HG02678 (cell line): ENCODE measurements around the gene ABCB8.
"Not testable (repeated sequence)": the region's sequence is repeated elsewhere in the genome, so short reads cannot be mapped to it uniquely, and the experiment has no call there.

Source experiments
- ATAC-seq: cut with Tn5 transposase; IDR thresholded peaks from one replicate; pipeline ENCODE4 v1.9.1; 2021; ENCODE audit warnings: mild to moderate bottlenecking, moderate library complexity; ENCODE audit not compliant: unreplicated experiment

ABCB8 gene

GRCh38 chr7:151034312-151035025 is 6.2 kb downstream of the ABCB8 start:
- no peak for ATAC-seq

GRCh38 chr7:151035026-151035717 is 6.9 kb downstream of the ABCB8 start:
- ATAC-seq = no peak

- no peak for ATAC-seq
Measured at GRCh38 chr7:151035902-151036301, 7.7 kb downstream of the ABCB8 start.

GRCh38 chr7:151038951-151039849 is 10.9 kb downstream of the ABCB8 start:
- no peak for ATAC-seq

GRCh38 chr7:151039850-151040548 is 11.7 kb downstream of the ABCB8 start:
- ATAC-seq = no peak

- no peak for ATAC-seq
Measured at GRCh38 chr7:151040616-151041375, 12.5 kb downstream of the ABCB8 start.

GRCh38 chr7:151043449-151043848 is 15.2 kb downstream of the ABCB8 start:
- ATAC-seq = not testable (repeated sequence)

- no peak for ATAC-seq
Measured at GRCh38 chr7:151043959-151044358, 15.7 kb downstream of the ABCB8 start.

- no peak for ATAC-seq
Measured at GRCh38 chr7:151045262-151045661, 17.0 kb downstream of the ABCB8 start.

- no peak for ATAC-seq
Measured at GRCh38 chr7:151045967-151046366, 17.7 kb downstream of the ABCB8 start.

- no peak for ATAC-seq
Measured at GRCh38 chr7:151046603-151047573, 18.6 kb downstream of the ABCB8 start.

- ATAC-seq = no peak
Measured at GRCh38 chr7:151047976-151048815, 19.9 kb downstream of the ABCB8 start, which contains the start of gene ASIC3. Gene ASIC3 (plus strand): TSS chr7:151048531. CDS start chr7:151048886, 355 bp downstream.

- no peak for ATAC-seq
Measured at GRCh38 chr7:151048911-151049463, 20.7 kb downstream of the ABCB8 start.

- peak; percentile 39 for ATAC-seq
Measured at GRCh38 chr7:151051108-151051507, 22.9 kb downstream of the ABCB8 start.

- no peak for ATAC-seq
Measured at GRCh38 chr7:151053096-151053495, 24.8 kb downstream of the ABCB8 start.

- ATAC-seq = no peak
Measured at GRCh38 chr7:151053751-151054150, 25.5 kb downstream of the ABCB8 start.

GRCh38 chr7:151056283-151056665 is 28.0 kb downstream of the ABCB8 start:
- no peak for ATAC-seq
